ENCODE results near the gene TTC12. TPM values are rescaled to one million over a fixed set of nuclear protein-coding genes. Genes with fewer than 3 reads are reported as not detected.

The TTC12 gene
- total and polyA plus RNA-seq, 2 of the 4 experiments (the other 2 are of a cell fraction) = 10.0 to 14.7 TPM

DNA sequence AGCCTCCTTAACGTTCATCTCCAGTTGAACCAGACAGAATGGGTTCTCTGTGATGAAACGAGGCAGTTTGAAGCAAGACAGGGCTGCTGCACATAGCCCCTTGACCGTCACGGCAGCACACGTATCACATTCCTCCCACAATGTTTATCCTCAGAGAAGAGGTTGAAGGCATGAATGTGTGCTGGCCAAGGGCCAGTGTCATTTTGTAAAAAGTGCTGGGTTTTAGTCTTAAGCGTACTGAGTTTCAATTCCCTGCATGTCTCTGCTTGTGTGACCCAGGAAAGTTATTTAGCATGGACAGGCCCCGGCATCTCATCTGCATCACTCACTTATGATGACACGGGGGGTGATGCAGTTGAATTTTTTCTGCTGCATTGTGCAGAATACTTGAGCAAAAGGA is 31.6 kb downstream of the TTC12 start:
- no peak overlapping the region for H3K23ac ChIP-seq (ENCODE audit: low read depth, low read length)
- dilution Hi-C loops (cut with HindIII; ENCODE audit: low sequenced_read_pairs, unreplicated experiment) = no loop called here
- in situ Hi-C loops (cut with MboI; ENCODE audit: low sequenced_read_pairs) = no loop called here
- H4K20me1 ChIP-seq (ENCODE audit: insufficient read depth, low read length) = no peaks in the 10 kb centered on the region
- POLR2A ChIA-PET (ENCODE audit: unreplicated experiment) = no interaction called here
- BruUV-seq (replicated peaks) = no TSS peak
- H3K27ac ChIP-seq (ENCODE audit: insufficient read depth, low read length) = peak overlapping the region; percentile 26; the same call in 1 of the 2 replicates
- peak overlapping the region; percentile 66 for H2AFZ ChIP-seq (replicated peaks; ENCODE audit: low read length, poor library complexity)
- H4K8ac ChIP-seq (ENCODE audit: low read depth in 2 of 2, low read length in 2 of 2) = no peak overlapping the region
- H3K36me3 ChIP-seq (ENCODE audit: control insufficient read depth, insufficient read depth, low read length) = peaks cover 10% of the 10 kb centered on the region; the same call in 1 of the 2 replicates
- H3K9ac ChIP-seq (ENCODE audit: low read depth, low read length) = no peak overlapping the region
- no peak overlapping the region for H3K56ac ChIP-seq (ENCODE audit: extremely low read depth, insufficient read depth, low read length)
- no peaks in the 10 kb centered on the region for H3K9me3 ChIP-seq (ENCODE audit: control insufficient read depth, insufficient read depth, low read length)
- TF ChIP-seq CEBPB (IDR thresholded peaks at IDR 0.05; ENCODE audit: low read depth, low read length) (no peak), RFX5 (IDR thresholded peaks at IDR 0.05; ENCODE audit: low read depth, low read length) (no peak), NFE2L2 (IDR thresholded peaks at IDR 0.05; ENCODE audit: low read depth, low read length) (no peak)
- TF ChIP-seq, protein P1, sequence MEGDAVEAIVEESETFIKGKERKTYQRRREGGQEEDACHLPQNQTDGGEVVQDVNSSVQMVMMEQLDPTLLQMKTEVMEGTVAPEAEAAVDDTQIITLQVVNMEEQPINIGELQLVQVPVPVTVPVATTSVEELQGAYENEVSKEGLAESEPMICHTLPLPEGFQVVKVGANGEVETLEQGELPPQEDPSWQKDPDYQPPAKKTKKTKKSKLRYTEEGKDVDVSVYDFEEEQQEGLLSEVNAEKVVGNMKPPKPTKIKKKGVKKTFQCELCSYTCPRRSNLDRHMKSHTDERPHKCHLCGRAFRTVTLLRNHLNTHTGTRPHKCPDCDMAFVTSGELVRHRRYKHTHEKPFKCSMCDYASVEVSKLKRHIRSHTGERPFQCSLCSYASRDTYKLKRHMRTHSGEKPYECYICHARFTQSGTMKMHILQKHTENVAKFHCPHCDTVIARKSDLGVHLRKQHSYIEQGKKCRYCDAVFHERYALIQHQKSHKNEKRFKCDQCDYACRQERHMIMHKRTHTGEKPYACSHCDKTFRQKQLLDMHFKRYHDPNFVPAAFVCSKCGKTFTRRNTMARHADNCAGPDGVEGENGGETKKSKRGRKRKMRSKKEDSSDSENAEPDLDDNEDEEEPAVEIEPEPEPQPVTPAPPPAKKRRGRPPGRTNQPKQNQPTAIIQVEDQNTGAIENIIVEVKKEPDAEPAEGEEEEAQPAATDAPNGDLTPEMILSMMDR (conservative IDR thresholded peaks at IDR 0.05; ENCODE audit: low read depth, low read length) = 0 out of 2 replicates have a peak, but pooled peaks have one; percentile 11
- H3K27me3 ChIP-seq (ENCODE audit: control insufficient read depth, insufficient read depth, low read length) = no peaks in the 10 kb centered on the region
- H2BK120ac ChIP-seq (ENCODE audit: low read depth, low read length) = no peak overlapping the region
- no peak overlapping the region for H2BK20ac ChIP-seq (ENCODE audit: low read depth, low read length)
- peak; percentile 88 for ATAC-seq (ENCODE audit: low read depth)
- no peak overlapping the region for H4K5ac ChIP-seq (ENCODE audit: low read depth, low read length)
- no peak overlapping the region for H3K14ac ChIP-seq (replicated peaks; ENCODE audit: low read depth, low read length)
- no peak overlapping the region for H3K18ac ChIP-seq (ENCODE audit: low read depth, low read length)
- no peak overlapping the region for H3K4ac ChIP-seq (ENCODE audit: low read depth, low read length)
- CTCF ChIA-PET = interaction anchor here (0.7 to 1.9 kb wide), 2 partner anchors 10 to 241 kb away, joined by 3 to 5 read pairs; no protein-coding TSS in a partner anchor
- H2AK5ac ChIP-seq (ENCODE audit: low read depth, low read length) = no peak overlapping the region
- H3K4me3 ChIP-seq (ENCODE audit: insufficient read depth, low read depth, low read length) = no peak overlapping the region
- no peak overlapping the region for H2AK9ac ChIP-seq (replicated peaks; ENCODE audit: low read depth, low read length, poor library complexity)
- peak; percentile 73 for DNase-seq
- intact Hi-C loops (cut with micrococcal nuclease) = no loop called here
- peak overlapping the region; percentile 44 for H3K4me2 ChIP-seq (ENCODE audit: low read depth, low read length)
- no peak overlapping the region for H2BK5ac ChIP-seq (ENCODE audit: low read depth, low read length, poor library complexity, severe bottlenecking)
- peaks cover 14% of the 10 kb centered on the region; the same call in 1 of the 2 replicates for H3K4me1 ChIP-seq (ENCODE audit: control insufficient read depth, insufficient read depth, low read length)
- H3K9me1 ChIP-seq (ENCODE audit: insufficient read depth, low read length) = peaks cover 9% of the 10 kb centered on the region; the same call in 1 of the 2 replicates
- no peak overlapping the region for H4K91ac ChIP-seq (ENCODE audit: insufficient read depth, low read depth, low read length)
- no peaks in the 10 kb centered on the region for H3K79me1 ChIP-seq (ENCODE audit: low read depth in 1 of 2, low read length in 2 of 2)
- H2BK15ac ChIP-seq (ENCODE audit: low read depth, low read length) = no peak overlapping the region
- no CpG with 5 or more reads among the region's 8 CpGs for WGBS, 2 experiments (ENCODE audit: extremely low coverage in 2 of 2, insufficient read length in 1 of 2)

Data from IMR-90 (cell line).